ENCODE measurements around the gene ADGRF1.
"Not testable (repeated sequence)": the region's sequence is repeated elsewhere in the genome, so short reads cannot be mapped to it uniquely, and the experiment has no call there.

ADGRF1 gene

GRCh38 chr6:47022191-47022590 lies 19.9 kb downstream of the ADGRF1 start:
- DNase-seq (ENCODE audit: low spot score) = no peak

GRCh38 chr6:47019941-47020340 lies 22.2 kb downstream of the ADGRF1 start:
- DNase-seq (ENCODE audit: low spot score) = no peak

GRCh38 chr6:47016909-47017308 lies 25.2 kb downstream of the ADGRF1 start:
- DNase-seq (ENCODE audit: low spot score) = no peak

- no peak for DNase-seq (ENCODE audit: low spot score)
Measured at GRCh38 chr6:47016261-47016660, 25.9 kb downstream of the ADGRF1 start.

- no peak for DNase-seq (ENCODE audit: low spot score)
Measured at GRCh38 chr6:47014401-47014800, 27.7 kb downstream of the ADGRF1 start.

- DNase-seq (ENCODE audit: low spot score) = no peak
Measured at GRCh38 chr6:47009583-47009982, 32.5 kb downstream of the ADGRF1 start.

- DNase-seq (ENCODE audit: low spot score) = no peak
Measured at GRCh38 chr6:47008397-47008763, 33.8 kb downstream of the ADGRF1 start.

GRCh38 chr6:47007657-47008396 lies 34.3 kb downstream of the ADGRF1 start:
- DNase-seq (ENCODE audit: low spot score) = no peak

- DNase-seq (ENCODE audit: low spot score) = no peak
Measured at GRCh38 chr6:47005486-47005885, 36.6 kb downstream of the ADGRF1 start.

- no peak for DNase-seq (ENCODE audit: low spot score)
Measured at GRCh38 chr6:47004463-47004862, 37.7 kb downstream of the ADGRF1 start.

- DNase-seq (ENCODE audit: low spot score) = no peak
Measured at GRCh38 chr6:47000842-47001241, 41.3 kb downstream of the ADGRF1 start.

GRCh38 chr6:46998436-46999017 lies 43.6 kb downstream of the ADGRF1 start:
- DNase-seq (ENCODE audit: low spot score) = no peak

GRCh38 chr6:46997646-46998045 lies 44.5 kb downstream of the ADGRF1 start:
- no peak for DNase-seq (ENCODE audit: low spot score)

GRCh38 chr6:46996860-46997641 lies 45.1 kb downstream of the ADGRF1 start:
- DNase-seq (ENCODE audit: low spot score) = no peak

GRCh38 chr6:46994933-46995332 lies 47.2 kb downstream of the ADGRF1 start:
- DNase-seq (ENCODE audit: low spot score) = no peak

GRCh38 chr6:46993846-46994245 lies 48.3 kb downstream of the ADGRF1 start:
- DNase-seq (ENCODE audit: low spot score) = peak; percentile 40

- not testable (repeated sequence) for DNase-seq (ENCODE audit: low spot score)
Measured at GRCh38 chr6:46992391-46992790, 49.7 kb downstream of the ADGRF1 start.

GRCh38 chr6:46990818-46991510 lies 51.2 kb downstream of the ADGRF1 start:
- DNase-seq (ENCODE audit: low spot score) = peak; percentile 14

GRCh38 chr6:46990031-46990644 lies 52.0 kb downstream of the ADGRF1 start:
- no peak for DNase-seq (ENCODE audit: low spot score)

GRCh38 chr6:46989398-46989797 lies 52.7 kb downstream of the ADGRF1 start:
- DNase-seq (ENCODE audit: low spot score) = no peak

- DNase-seq (ENCODE audit: low spot score) = no peak
Measured at GRCh38 chr6:46985943-46986342, 56.2 kb downstream of the ADGRF1 start.

GRCh38 chr6:46983007-46983411 lies 59.1 kb downstream of the ADGRF1 start:
- peak; percentile 7 for DNase-seq (ENCODE audit: low spot score)
